Head of caudate nucleus (tissue), 42 donors: Measurements from ENCODE around the gene IRF6.
"Not testable (repeated sequence)": the region's sequence is repeated elsewhere in the genome, so short reads cannot be mapped to it uniquely, and the experiment has no call there.

Experiments
- DNase-seq, 42 donors: peaks; one replicate each; pipeline versions ENCODE4 v3.0.0 to v3.0.0-alpha.2; 2020 to 2021; ENCODE audit warnings: mixed read lengths in 7 of 42
- intact Hi-C: fragments of 100-400 bp; cut with DNase I; formaldehyde crosslinking; loops from one replicate; pipeline ENCODE4 v1.15.0; 2022

The IRF6 gene

GRCh38 chr1:209800984-209801834 lies 4.7 kb downstream of the IRF6 start:
- intact Hi-C loops = no loop called here
- DNase-seq = no peak

GRCh38 chr1:209797978-209798639 lies 7.8 kb downstream of the IRF6 start:
- intact Hi-C loops = no loop called here
- no peak for DNase-seq

- DNase-seq, intact Hi-C loops: not testable (repeated sequence)
Observed at GRCh38 chr1:209793711-209794110, 12.2 kb downstream of the IRF6 start.

- no peak for DNase-seq
- intact Hi-C loops = no loop called here
Observed at GRCh38 chr1:209791920-209792319, 14.0 kb downstream of the IRF6 start.

GRCh38 chr1:209790286-209791193 lies 15.4 kb downstream of the IRF6 start:
- DNase-seq = no peak
- intact Hi-C loops = no loop called here

GRCh38 chr1:209789245-209789644 lies 16.7 kb downstream of the IRF6 start:
- DNase-seq = no peak
- intact Hi-C loops = loop anchor here (5.0 kb wide), 1 partner anchor 38 kb away; the partner anchor contains the start of gene UTP25

- intact Hi-C loops = loop anchor here (5.0 kb wide), 1 partner anchor 40 kb away; the partner anchor contains the start of gene UTP25
- peak in 30 of 42 donors; percentile 8 to 78 (median 43) for DNase-seq
Observed at GRCh38 chr1:209787551-209787950, 18.4 kb downstream of the IRF6 start.

- intact Hi-C loops = loop anchor here (5.0 kb wide), 1 partner anchor 41 kb away; the partner anchor contains the start of gene UTP25
- no peak for DNase-seq
Observed at GRCh38 chr1:209786146-209786545, 19.8 kb downstream of the IRF6 start.

GRCh38 chr1:209785592-209785991 lies 20.4 kb downstream of the IRF6 start:
- intact Hi-C loops = loop anchor here (5.0 kb wide), 1 partner anchor 42 kb away; the partner anchor contains the start of gene UTP25
- no peak for DNase-seq

GRCh38 chr1:209784265-209785169 lies 21.4 kb downstream of the IRF6 start, which contains the start of gene C1orf74:
Gene C1orf74, minus strand, starts transcription at chr1:209784559. Its CDS starts 925 bp downstream, at chr1:209783634.
- intact Hi-C loops = loop anchor here (5.0 kb wide), 1 partner anchor 43 kb away; the partner anchor contains the start of gene UTP25
- DNase-seq = peak; percentile 96 to 100 (median 99)

GRCh38 chr1:209783386-209783785 lies 22.6 kb downstream of the IRF6 start:
- DNase-seq = no peak
- intact Hi-C loops = no loop called here

GRCh38 chr1:209780268-209780667 lies 25.7 kb downstream of the IRF6 start:
- intact Hi-C loops = no loop called here
- no peak for DNase-seq

GRCh38 chr1:209778102-209778501 lies 27.8 kb downstream of the IRF6 start:
- intact Hi-C loops = no loop called here
- no peak for DNase-seq

GRCh38 chr1:209777587-209777986 lies 28.4 kb downstream of the IRF6 start:
- DNase-seq = no peak
- intact Hi-C loops = no loop called here

- peak in 4 of 42 donors; percentile 7 to 34 (median 14) for DNase-seq
- intact Hi-C loops = no loop called here
Observed at GRCh38 chr1:209775678-209776077, 30.3 kb downstream of the IRF6 start.

- intact Hi-C loops = no loop called here
- no peak for DNase-seq
Observed at GRCh38 chr1:209774592-209774991, 31.4 kb downstream of the IRF6 start.

- intact Hi-C loops = no loop called here
- DNase-seq = no peak
Observed at GRCh38 chr1:209772126-209772525, 33.8 kb downstream of the IRF6 start.
